Parathyroid adenoma (tissue), 2 donors: Measurements from ENCODE around the gene CLEC14A.

Experiments
- H2AFZ ChIP-seq: fragments of 300-600 bp; sonication (generic); one replicate; pipeline ENCODE4 v1.7.0; 2017; ENCODE audit warnings: antibody characterized with exemption, mild to moderate bottlenecking
- H3K27ac ChIP-seq: fragments of 300-600 bp; sonication (generic); one replicate; pipeline ENCODE4 v1.7.0; 2017
- H3K27me3 ChIP-seq: fragments of 300-600 bp; sonication (generic); one replicate; pipeline ENCODE4 v1.7.0; 2017; ENCODE audit warnings: low read length; ENCODE audit not compliant: control insufficient read depth, insufficient read depth
- H3K36me3 ChIP-seq: fragments of 300-600 bp; sonication (generic); one replicate; pipeline ENCODE4 v1.7.0; 2017; ENCODE audit warnings: low read length; ENCODE audit not compliant: control insufficient read depth, insufficient read depth
- H3K4me1 ChIP-seq: fragments of 300-600 bp; sonication (generic); one replicate; pipeline ENCODE4 v1.7.0; 2017; ENCODE audit warnings: control low read depth
- H3K4me2 ChIP-seq: fragments of 300-600 bp; sonication (generic); one replicate; pipeline ENCODE4 v1.7.0; 2017; ENCODE audit warnings: low read length
- H3K4me3 ChIP-seq: fragments of 300-600 bp; sonication (generic); one replicate; pipeline ENCODE4 v1.7.0; 2017; ENCODE audit warnings: low read depth, low read length
- H3K79me2 ChIP-seq: fragments of 300-600 bp; sonication (generic); one replicate; pipeline ENCODE4 v1.7.0; 2017; ENCODE audit warnings: control low read depth
- H3K9ac ChIP-seq: fragments of 300-600 bp; sonication (generic); one replicate; pipeline ENCODE4 v1.7.0; 2017; ENCODE audit warnings: mild to moderate bottlenecking
- H3K9me3 ChIP-seq: fragments of 300-600 bp; sonication (generic); one replicate; pipeline ENCODE4 v1.7.0; 2017; ENCODE audit warnings: low read length; ENCODE audit not compliant: control insufficient read depth
- TF ChIP-seq, protein P1 (sequence below): fragments of 300-600 bp; sonication (generic); IDR thresholded peaks from one replicate; pipeline ENCODE4 v1.7.0; 2017; ENCODE audit warnings: antibody characterized with exemption, mild to moderate bottlenecking
- donor health status: primary hyperparathyroidism.

The CLEC14A gene

GRCh38 chr14:38243696-38244240 is 12.1 kb downstream of the CLEC14A start:
- H3K4me2 ChIP-seq = no peak overlapping the region
- no peaks in the 10 kb centered on the region for H3K4me1 ChIP-seq
- H3K79me2 ChIP-seq = no peaks in the 10 kb centered on the region
- TF ChIP-seq, protein P1, sequence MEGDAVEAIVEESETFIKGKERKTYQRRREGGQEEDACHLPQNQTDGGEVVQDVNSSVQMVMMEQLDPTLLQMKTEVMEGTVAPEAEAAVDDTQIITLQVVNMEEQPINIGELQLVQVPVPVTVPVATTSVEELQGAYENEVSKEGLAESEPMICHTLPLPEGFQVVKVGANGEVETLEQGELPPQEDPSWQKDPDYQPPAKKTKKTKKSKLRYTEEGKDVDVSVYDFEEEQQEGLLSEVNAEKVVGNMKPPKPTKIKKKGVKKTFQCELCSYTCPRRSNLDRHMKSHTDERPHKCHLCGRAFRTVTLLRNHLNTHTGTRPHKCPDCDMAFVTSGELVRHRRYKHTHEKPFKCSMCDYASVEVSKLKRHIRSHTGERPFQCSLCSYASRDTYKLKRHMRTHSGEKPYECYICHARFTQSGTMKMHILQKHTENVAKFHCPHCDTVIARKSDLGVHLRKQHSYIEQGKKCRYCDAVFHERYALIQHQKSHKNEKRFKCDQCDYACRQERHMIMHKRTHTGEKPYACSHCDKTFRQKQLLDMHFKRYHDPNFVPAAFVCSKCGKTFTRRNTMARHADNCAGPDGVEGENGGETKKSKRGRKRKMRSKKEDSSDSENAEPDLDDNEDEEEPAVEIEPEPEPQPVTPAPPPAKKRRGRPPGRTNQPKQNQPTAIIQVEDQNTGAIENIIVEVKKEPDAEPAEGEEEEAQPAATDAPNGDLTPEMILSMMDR = no peak
- no peaks in the 10 kb centered on the region for H3K9me3 ChIP-seq
- H3K9ac ChIP-seq = no peak overlapping the region
- H2AFZ ChIP-seq = no peak overlapping the region
- H3K27me3 ChIP-seq = no peaks in the 10 kb centered on the region
- H3K36me3 ChIP-seq = no peaks in the 10 kb centered on the region
- no peak overlapping the region for H3K4me3 ChIP-seq
- no peak overlapping the region for H3K27ac ChIP-seq

GRCh38 chr14:38238878-38239277 is 17.0 kb downstream of the CLEC14A start:
- H3K4me1 ChIP-seq = no peaks in the 10 kb centered on the region
- H3K4me3 ChIP-seq = no peak overlapping the region
- no peaks in the 10 kb centered on the region for H3K79me2 ChIP-seq
- no peaks in the 10 kb centered on the region for H3K36me3 ChIP-seq
- H2AFZ ChIP-seq = no peak overlapping the region
- no peak overlapping the region for H3K27ac ChIP-seq
- no peaks in the 10 kb centered on the region for H3K27me3 ChIP-seq
- TF ChIP-seq, protein P1 = no peak
- H3K9ac ChIP-seq = no peak overlapping the region
- H3K9me3 ChIP-seq = no peaks in the 10 kb centered on the region
- H3K4me2 ChIP-seq = no peak overlapping the region

DNA sequence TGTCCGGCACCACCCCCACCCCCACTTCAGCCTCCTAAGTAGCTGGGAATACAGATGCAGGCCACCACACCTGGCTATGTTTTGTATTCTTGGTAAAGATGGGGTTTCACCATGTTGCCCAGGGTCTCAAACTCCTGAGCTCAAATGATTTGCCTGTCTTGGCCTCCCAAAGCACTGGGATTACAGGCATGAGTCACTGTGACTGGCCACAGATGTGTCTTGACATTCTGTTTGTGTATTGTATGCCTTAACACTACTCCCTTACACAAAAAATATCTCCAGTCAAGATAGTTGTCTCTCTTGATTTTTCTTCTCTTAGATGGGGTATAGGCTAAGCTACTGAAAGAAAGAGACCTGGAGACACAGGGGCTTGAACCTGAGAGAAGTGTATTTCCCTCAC is 17.6 kb downstream of the CLEC14A start:
- Histone ChIP-seq H3K9me3 (no peaks in the 10 kb centered on the region), H3K27ac (no peak overlapping the region), H2AFZ (no peak overlapping the region), H3K9ac (no peak overlapping the region), H3K36me3 (no peaks in the 10 kb centered on the region), H3K27me3 (no peaks in the 10 kb centered on the region), H3K79me2 (no peaks in the 10 kb centered on the region), H3K4me1 (no peaks in the 10 kb centered on the region), H3K4me3 (no peak overlapping the region), H3K4me2 (no peak overlapping the region)
- TF ChIP-seq, protein P1 = no peak

DNA sequence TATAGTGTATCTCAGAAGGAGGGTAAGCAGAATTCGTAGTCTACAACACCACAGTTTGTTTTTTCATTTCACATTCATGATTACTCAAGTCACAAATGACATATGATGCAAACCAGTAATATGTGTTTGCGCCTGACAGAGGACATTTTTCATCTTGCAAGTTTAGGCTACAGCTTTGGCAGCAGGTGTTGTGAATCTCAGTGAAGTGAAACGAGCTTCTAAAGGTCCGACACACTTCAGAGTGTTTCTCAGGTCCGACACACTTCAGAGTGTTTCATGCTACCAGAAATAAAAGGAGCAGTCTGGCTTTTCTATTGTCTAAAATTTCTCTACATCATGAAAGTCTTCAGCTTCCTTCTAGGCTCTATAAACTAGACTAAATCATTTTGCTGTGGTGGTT is 22.7 kb downstream of the CLEC14A start:
- no peak overlapping the region for H3K4me2 ChIP-seq
- H3K27me3 ChIP-seq = no peaks in the 10 kb centered on the region
- H3K79me2 ChIP-seq = no peaks in the 10 kb centered on the region
- no peak overlapping the region for H2AFZ ChIP-seq
- TF ChIP-seq, protein P1 = no peak
- no peaks in the 10 kb centered on the region for H3K36me3 ChIP-seq
- no peak overlapping the region for H3K27ac ChIP-seq
- no peak overlapping the region for H3K9ac ChIP-seq
- no peak overlapping the region for H3K4me3 ChIP-seq
- H3K9me3 ChIP-seq = no peaks in the 10 kb centered on the region
- no peaks in the 10 kb centered on the region for H3K4me1 ChIP-seq

DNA sequence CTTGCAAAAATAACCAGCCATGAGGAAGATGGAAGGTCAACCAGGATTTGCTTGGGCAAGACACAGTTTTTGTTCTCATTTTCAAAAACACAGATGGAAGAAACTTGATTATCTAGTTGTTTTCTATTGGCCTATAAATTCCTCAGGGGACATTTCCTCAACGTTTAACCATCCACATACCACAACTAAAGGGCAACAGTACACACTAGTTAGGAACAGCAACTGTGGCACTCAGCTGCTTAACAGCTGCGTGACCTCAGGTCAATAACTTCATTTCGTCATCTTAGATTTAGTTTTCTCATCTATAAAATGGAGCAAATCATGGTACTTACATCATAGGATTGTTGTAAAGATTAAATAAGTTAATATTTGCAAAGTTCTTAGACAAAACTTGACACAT is 29.5 kb downstream of the CLEC14A start:
- Histone ChIP-seq H3K27ac (no peak overlapping the region), H3K4me3 (no peak overlapping the region)

More for the DNA sequence above, 29.5 kb downstream of the CLEC14A start:
- TF ChIP-seq, protein P1 = no peak
- H3K79me2 ChIP-seq = no peaks in the 10 kb centered on the region
- no peaks in the 10 kb centered on the region for H3K27me3 ChIP-seq
- H3K9me3 ChIP-seq = no peaks in the 10 kb centered on the region
- no peaks in the 10 kb centered on the region for H3K36me3 ChIP-seq
- H2AFZ ChIP-seq = no peak overlapping the region
- H3K4me1 ChIP-seq = no peaks in the 10 kb centered on the region
- H3K9ac ChIP-seq = no peak overlapping the region
- H3K4me2 ChIP-seq = no peak overlapping the region
